Sigmoid colon (tissue), 7 donors: Measurements from ENCODE around the gene STPG3. TPM values are rescaled to one million over a fixed set of nuclear protein-coding genes. Genes with fewer than 3 reads are reported as not detected.

Experiments used
- DNase-seq: peaks from one replicate; pipeline ENCODE4 v3.0.0-alpha.2; 2019
- H3K27ac ChIP-seq, 4 donors: fragments of 200-600 bp; sonication (generic); one replicate each; pipeline ENCODE4 v1.5.1; 2016 to 2019; ENCODE audit warnings: mild to moderate bottlenecking in 1 of 4
- H3K27me3 ChIP-seq, 3 donors: fragments of 200-600 bp; sonication (generic); one replicate each; pipeline ENCODE4 v1.5.1; 2019; ENCODE audit warnings: mild to moderate bottlenecking in 1 of 3
- H3K36me3 ChIP-seq, 4 donors: fragments of 200-600 bp; sonication (generic); one replicate each; pipeline ENCODE4 v1.5.1; 2016 to 2019
- H3K4me1 ChIP-seq, 4 donors: fragments of 200-600 bp; sonication (generic); one replicate each; pipeline ENCODE4 v1.5.1; 2017 to 2019
- H3K4me3 ChIP-seq, 4 donors: fragments of 200-600 bp; sonication (generic); one replicate each; pipeline ENCODE4 v1.5.1; 2017 to 2019; ENCODE audit warnings: mild to moderate bottlenecking in 2 of 4, moderate library complexity in 1 of 4
- H3K9me3 ChIP-seq, 4 donors: fragments of 200-600 bp in 3 of 4; sonication (generic) in 3 of 4; one replicate each; pipeline versions ENCODE4 v1.5.1 to v1.6.1; 2013 to 2019
- CTCF ChIP-seq, 4 experiments: fragments of 450-650 bp in 3 of 4; fragments of 200-600 bp in 1 of 4; IDR thresholded peaks; one replicate each; pipeline ENCODE4 v1.5.1; 2016 to 2019; ENCODE audit warnings: antibody characterized with exemption in 4 of 4, mild to moderate bottlenecking in 3 of 4, moderate library complexity in 2 of 4
- EP300 ChIP-seq, 4 donors: sonication (generic); formaldehyde crosslinking; IDR thresholded peaks; one replicate each; pipeline ENCODE4 v1.6.1; 2017; ENCODE audit warnings: antibody characterized with exemption in 4 of 4
- POLR2A ChIP-seq, 2 donors: fragments of 450-650 bp; IDR thresholded peaks; one replicate each; pipeline ENCODE4 v1.6.1; 2016; ENCODE audit warnings: antibody characterized with exemption in 2 of 2, mild to moderate bottlenecking in 2 of 2, moderate library complexity in 2 of 2
- POLR2AphosphoS5 ChIP-seq, 4 donors: sonication (generic); formaldehyde crosslinking; IDR thresholded peaks; one replicate each; pipeline ENCODE4 v1.6.1; 2017; ENCODE audit warnings: antibody characterized with exemption in 4 of 4
- WGBS, 2 donors: extraction: QIAGEN DNeasy Blood & Tissue Kit; methylation state at CpG; one replicate each; pipeline ENCODE4 v1.1.7; 2013; 5-methylcytosine and 5-hydroxymethylcytosine counted together
- intact Hi-C: fragments of 100-400 bp; cut with DNase I; formaldehyde crosslinking; loops from one replicate; pipeline ENCODE4 v1.15.1; 2023
- polyA plus RNA-seq, 3 donors: library from polyadenylated mRNA; stranded (reverse); fragments of 200-250 nt; gene quantifications; one replicate each; pipeline ENCODE4 v1.2.3, GENCODE V29; 2013
- total RNA-seq, 4 donors: library from RNA; depleted of rRNA; stranded (reverse); fragments of >200 nt; gene quantifications; one replicate each; pipeline ENCODE4 v1.1.0, GENCODE V29; 2016
- donor health status: healthy with polysubstance abuse.
- donor health status: Bipolar disorder and iron deficiency.
- donor health status: healthy.

STPG3 gene
- total and polyA plus RNA-seq, 7 donors, result not detected

DNA sequence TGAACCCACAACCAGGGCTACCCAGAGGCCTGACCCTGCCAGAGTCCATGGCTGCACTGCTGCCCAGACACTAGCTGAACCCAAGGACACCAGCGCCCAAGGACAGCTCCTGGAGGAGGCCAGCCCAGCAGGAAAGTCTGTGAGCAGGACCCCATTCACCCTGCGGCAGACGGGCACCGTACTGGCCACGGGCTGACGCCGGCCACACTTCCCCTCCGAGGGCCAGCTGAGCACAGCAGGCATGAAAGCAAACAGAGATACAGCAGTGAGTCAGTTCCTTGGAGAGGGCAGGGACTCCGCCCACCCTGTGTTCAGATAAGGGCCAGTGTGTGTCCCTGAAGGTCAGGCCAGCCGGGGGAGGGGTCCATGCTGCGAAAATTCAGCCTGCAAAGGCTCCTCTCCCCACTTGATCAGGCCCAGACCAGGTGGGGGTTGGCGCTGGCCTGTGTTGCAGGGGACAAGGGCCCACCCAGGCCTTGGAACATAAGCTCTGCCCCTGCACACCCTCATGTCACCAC, 32.3 kb upstream of the STPG3 start:
- 26 to 71% methylated on average over 12 of the region's 12 CpGs for WGBS, 2 donors
- TF ChIP-seq CTCF (IDR thresholded peaks at IDR 0.05) (no peak), POLR2AphosphoS5 (IDR thresholded peaks at IDR 0.05) (peak in 1 of 4 donors; percentile 32)
- no peak for DNase-seq
- no peak overlapping the region for H3K4me3 ChIP-seq
- no peak overlapping the region for H3K27ac ChIP-seq
- no peaks in the 10 kb centered on the region for H3K27me3 ChIP-seq
- peaks cover 0 to 26% (median 19%) of the 10 kb centered on the region in 4 donors for H3K4me1 ChIP-seq
- intact Hi-C loops, result no loop called here
- no peaks in the 10 kb centered on the region for H3K9me3 ChIP-seq
- H3K36me3 ChIP-seq, result peaks cover 0 to 15% (median 0%) of the 10 kb centered on the region in 4 donors

DNA sequence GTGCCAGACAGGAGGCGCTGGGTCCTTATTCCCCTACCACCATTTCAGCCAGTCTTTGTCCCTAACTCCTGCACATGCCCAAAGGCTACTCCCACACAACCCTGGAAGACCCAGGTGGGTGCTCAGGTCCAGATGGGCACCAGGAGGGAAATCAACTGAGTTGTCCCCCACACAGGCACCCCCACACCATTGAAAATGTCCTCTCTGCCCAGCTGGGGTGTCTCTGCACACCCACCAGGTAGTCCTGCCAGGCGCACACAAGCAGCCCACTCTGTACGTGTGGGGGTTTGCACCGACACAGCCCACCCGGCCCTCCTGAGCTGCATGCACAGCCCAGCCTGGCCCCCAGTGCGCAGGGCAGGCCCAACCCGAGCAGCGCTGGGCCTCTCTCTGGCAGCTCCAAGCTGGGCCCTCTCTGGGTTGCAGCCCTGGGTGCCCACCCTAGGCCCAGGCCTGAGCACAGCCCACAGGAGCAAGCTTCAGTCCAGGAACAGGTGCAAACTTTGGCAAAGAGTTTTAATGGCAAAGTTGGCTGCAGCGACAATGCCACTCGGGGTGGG, 31.2 kb upstream of the STPG3 start:
- intact Hi-C loops, result loop anchor here (5.0 kb wide), 1 partner anchor 33 kb away; the partner anchor contains the start of genes ANAPC2 and SSNA1
- no peak overlapping the region for H3K27ac ChIP-seq
- peaks cover 0 to 31% (median 24%) of the 10 kb centered on the region in 4 donors for H3K4me1 ChIP-seq

GRCh38 chr9:137220317-137221094, 30.6 kb upstream of the STPG3 start:
- Histone ChIP-seq H3K27ac (no peak overlapping the region), H3K9me3 (no peaks in the 10 kb centered on the region), H3K36me3 (peaks cover 0 to 6% (median 0%) of the 10 kb centered on the region in 4 donors), H3K4me3 (no peak overlapping the region), H3K4me1 (peaks cover 0 to 31% (median 24%) of the 10 kb centered on the region in 4 donors), H3K27me3 (no peaks in the 10 kb centered on the region)
- TF ChIP-seq EP300 (IDR thresholded peaks at IDR 0.05) (no peak), POLR2AphosphoS5 (IDR thresholded peaks at IDR 0.05) (no peak), POLR2A (IDR thresholded peaks at IDR 0.05) (no peak), CTCF (IDR thresholded peaks at IDR 0.05) (no peak)
- WGBS, 2 donors, result 92 to 94% methylated on average over 52 of the region's 52 CpGs
- no peak for DNase-seq
- intact Hi-C loops, result loop anchor here (5.0 kb wide), 1 partner anchor 33 kb away; the partner anchor contains the start of genes ANAPC2 and SSNA1

More for the DNA sequence above, 31.2 kb upstream of the STPG3 start:
- H3K4me3 ChIP-seq, result no peak overlapping the region
- H3K27me3 ChIP-seq, result no peaks in the 10 kb centered on the region
- H3K9me3 ChIP-seq, result no peaks in the 10 kb centered on the region
- 93 to 94% methylated on average over 10 of the region's 10 CpGs for WGBS, 2 donors
- peaks cover 0 to 13% (median 0%) of the 10 kb centered on the region in 4 donors for H3K36me3 ChIP-seq
- no peak for TF ChIP-seq POLR2AphosphoS5 (IDR thresholded peaks at IDR 0.05)
- TF ChIP-seq CTCF (IDR thresholded peaks at IDR 0.05), result no peak
- no peak for TF ChIP-seq EP300 (IDR thresholded peaks at IDR 0.05)
- TF ChIP-seq POLR2A (IDR thresholded peaks at IDR 0.05), result no peak
- no peak for DNase-seq

GRCh38 chr9:137221095-137221505, 30.0 kb upstream of the STPG3 start:
- intact Hi-C loops, result loop anchor here (5.0 kb wide), 1 partner anchor 34 kb away; the partner anchor contains the start of genes ANAPC2 and SSNA1
- H3K36me3 ChIP-seq, result peaks cover 0 to 4% (median 0%) of the 10 kb centered on the region in 4 donors
- 77 to 86% methylated on average over 14 of the region's 14 CpGs for WGBS, 2 donors
- TF ChIP-seq EP300 (IDR thresholded peaks at IDR 0.05), result no peak
- no peak for TF ChIP-seq POLR2AphosphoS5 (IDR thresholded peaks at IDR 0.05)
- no peak for TF ChIP-seq POLR2A (IDR thresholded peaks at IDR 0.05)
- no peak for TF ChIP-seq CTCF (IDR thresholded peaks at IDR 0.05)
- no peak for DNase-seq
- H3K4me3 ChIP-seq, result peak overlapping the region; percentile 37 to 65 (median 60)
- H3K9me3 ChIP-seq, result no peaks in the 10 kb centered on the region
- no peak overlapping the region for H3K27ac ChIP-seq
- H3K27me3 ChIP-seq, result no peaks in the 10 kb centered on the region
- peaks cover 0 to 31% (median 24%) of the 10 kb centered on the region in 4 donors for H3K4me1 ChIP-seq
